Spleen (tissue), 11 donors: ENCODE measurements around the gene LHFPL3. TPM values are rescaled to one million over a fixed set of nuclear protein-coding genes. Genes with fewer than 3 reads are reported as not detected.

Experiments
- DNase-seq: peaks from one replicate; pipeline ENCODE4 v3.0.0-alpha.2; 2020
- H3K27ac ChIP-seq, 8 donors: fragments of 200-600 bp; sonication (generic) in 7 of 8; 1 replicate in 4 of 8; 2 replicates in 4 of 8; pipeline versions ENCODE4 v1.5.0 to v1.8.0; 2016 to 2021; ENCODE audit warnings: inconsistent platforms in 4 of 8, mild to moderate bottlenecking in 4 of 8, moderate library complexity in 1 of 8
- H3K27me3 ChIP-seq, 7 donors: fragments of 200-600 bp; sonication (generic) in 6 of 7; replicated peaks in 1 of 7; 1 replicate in 4 of 7; 2 replicates in 3 of 7; pipeline versions ENCODE4 v1.5.0 to v1.8.0; 2016 to 2021; ENCODE audit warnings: inconsistent platforms in 3 of 7, mild to moderate bottlenecking in 1 of 7
- H3K36me3 ChIP-seq, 6 donors: fragments of 200-600 bp; sonication (generic) in 5 of 6; 1 replicate in 4 of 6; 2 replicates in 2 of 6; pipeline versions ENCODE4 v1.5.0 to v1.8.0; 2016 to 2021; ENCODE audit warnings: inconsistent platforms in 2 of 6
- H3K4me1 ChIP-seq, 6 donors: fragments of 200-600 bp; sonication (generic) in 5 of 6; 1 replicate in 3 of 6; 2 replicates in 3 of 6; pipeline versions ENCODE4 v1.5.0 to v1.8.0; 2016 to 2021; ENCODE audit warnings: inconsistent platforms in 3 of 6
- H3K4me3 ChIP-seq, 8 donors: fragments of 200-600 bp; sonication (generic) in 7 of 8; 1 replicate in 4 of 8; 2 replicates in 4 of 8; pipeline versions ENCODE4 v1.5.0 to v1.8.0; 2016 to 2021; ENCODE audit warnings: inconsistent platforms in 4 of 8, mild to moderate bottlenecking in 4 of 8, moderate library complexity in 2 of 8
- H3K9me3 ChIP-seq, 8 donors: fragments of 200-600 bp; sonication (generic) in 7 of 8; 1 replicate in 4 of 8; 2 replicates in 4 of 8; pipeline versions ENCODE4 v1.5.0 to v1.8.0; 2016 to 2021; ENCODE audit warnings: inconsistent platforms in 4 of 8
- POLR2A ChIP-seq, 3 donors: fragments of 450-650 bp; IDR thresholded peaks; one replicate each; pipeline ENCODE4 v1.5.1; 2017; ENCODE audit warnings: antibody characterized with exemption in 3 of 3, mild to moderate bottlenecking in 1 of 3
- POLR2AphosphoS5 ChIP-seq, 3 donors: sonication (generic); formaldehyde crosslinking; IDR thresholded peaks; one replicate each; pipeline ENCODE4 v1.5.1; 2017; ENCODE audit warnings: antibody characterized with exemption in 3 of 3
- WGBS, 5 donors: extraction: QIAGEN DNeasy Blood & Tissue Kit in 3 of 5; methylation state at CpG; one replicate each; pipeline versions ENCODE4 v1.1.5 to v1.1.7; 2013 to 2018; 5-methylcytosine and 5-hydroxymethylcytosine counted together
- intact Hi-C: fragments of 100-400 bp; cut with DNase I; formaldehyde crosslinking; loops from one replicate; pipeline ENCODE4 v1.15.0; 2023; ENCODE audit warnings: low total_unique reads
- polyA plus RNA-seq, 3 donors: library from polyadenylated mRNA; stranded (reverse); fragments of 200-250 nt; gene quantifications; one replicate each; pipeline ENCODE4 v1.2.1, GENCODE V29; 2013
- total RNA-seq, 7 donors: library from RNA; depleted of rRNA in 3 of 7; stranded (reverse); fragments of >200 nt in 3 of 7; fragmentation: NEBNext Ultra II Directional in 4 of 7; extraction: Animal tissue kit (Norgen Biotek cat#: 25700) in 4 of 7; gene quantifications; one replicate each; pipeline versions ENCODE4 v1.1.0 to v1.2.1, GENCODE V29; 2016 to 2021
- TF ChIP-seq, protein P1 (sequence below), 11 experiments: fragments of 200-600 bp in 7 of 11; fragments of 450-650 bp in 4 of 11; sonication (generic) in 4 of 11; IDR thresholded peaks in 8 of 11; conservative IDR thresholded peaks in 3 of 11; 1 replicate in 7 of 11; 2 replicates in 4 of 11; pipeline versions ENCODE4 v1.4.0 to v1.8.0; 2016 to 2021; ENCODE audit warnings: antibody characterized with exemption in 11 of 11, inconsistent platforms in 4 of 11, mild to moderate bottlenecking in 1 of 11
- donor health status: healthy with polysubstance abuse.
- donor health status: DM: no; HTN: no; CAD: no; lungs with moderate emphysema.
- donor health status: DM: no; HTN: no; CAD: no.
- donor health status: Bipolar disorder and iron deficiency.
- donor health status: healthy.
- donor health status: DM: no; HTN: no; CAD: no.
- donor health status: DM: yes; HTN: yes; CAD: no.

Gene LHFPL3
- total and polyA plus RNA-seq, 10 donors, result 0.07 to 1.0 (median 0.20) TPM; not detected in 3

DNA sequence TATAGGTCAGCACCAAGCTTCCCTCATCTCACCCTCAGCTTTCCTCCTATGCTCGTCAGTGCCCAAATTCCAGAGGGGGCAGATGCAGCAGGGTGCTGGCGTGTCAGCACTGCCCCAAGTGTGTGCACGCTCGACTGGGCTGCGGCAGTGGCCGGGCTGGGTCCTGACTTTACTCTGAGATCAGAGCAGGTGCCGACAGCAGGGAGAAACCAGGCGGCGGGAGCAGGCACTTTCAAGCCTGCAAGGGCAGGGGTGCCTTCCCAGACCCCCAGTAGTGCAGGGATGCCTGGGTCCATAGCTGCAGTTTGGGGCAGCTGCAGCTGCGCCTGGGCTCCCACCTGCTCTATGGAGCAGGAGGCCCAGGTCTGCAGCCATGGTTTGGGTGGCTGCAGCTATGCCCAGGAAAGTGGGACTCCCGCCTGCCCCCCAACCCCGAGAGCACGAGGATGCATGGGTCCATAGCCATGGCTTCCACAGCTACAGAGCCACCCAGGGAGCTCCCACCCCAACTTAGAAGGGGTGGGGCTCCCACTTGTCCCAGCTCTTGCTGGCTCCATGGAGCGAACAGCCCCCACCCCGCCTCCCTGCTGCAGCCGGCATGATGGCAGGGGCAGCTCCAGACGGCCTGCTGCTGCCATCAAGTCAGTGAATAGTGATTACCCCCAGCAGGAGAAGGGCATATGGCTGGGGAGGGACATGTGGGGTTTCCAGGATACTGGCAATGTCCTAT, 486.4 kb downstream of the LHFPL3 start:
- TF ChIP-seq, protein P1, sequence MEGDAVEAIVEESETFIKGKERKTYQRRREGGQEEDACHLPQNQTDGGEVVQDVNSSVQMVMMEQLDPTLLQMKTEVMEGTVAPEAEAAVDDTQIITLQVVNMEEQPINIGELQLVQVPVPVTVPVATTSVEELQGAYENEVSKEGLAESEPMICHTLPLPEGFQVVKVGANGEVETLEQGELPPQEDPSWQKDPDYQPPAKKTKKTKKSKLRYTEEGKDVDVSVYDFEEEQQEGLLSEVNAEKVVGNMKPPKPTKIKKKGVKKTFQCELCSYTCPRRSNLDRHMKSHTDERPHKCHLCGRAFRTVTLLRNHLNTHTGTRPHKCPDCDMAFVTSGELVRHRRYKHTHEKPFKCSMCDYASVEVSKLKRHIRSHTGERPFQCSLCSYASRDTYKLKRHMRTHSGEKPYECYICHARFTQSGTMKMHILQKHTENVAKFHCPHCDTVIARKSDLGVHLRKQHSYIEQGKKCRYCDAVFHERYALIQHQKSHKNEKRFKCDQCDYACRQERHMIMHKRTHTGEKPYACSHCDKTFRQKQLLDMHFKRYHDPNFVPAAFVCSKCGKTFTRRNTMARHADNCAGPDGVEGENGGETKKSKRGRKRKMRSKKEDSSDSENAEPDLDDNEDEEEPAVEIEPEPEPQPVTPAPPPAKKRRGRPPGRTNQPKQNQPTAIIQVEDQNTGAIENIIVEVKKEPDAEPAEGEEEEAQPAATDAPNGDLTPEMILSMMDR (IDR thresholded peaks at IDR 0.05 in 8 of 11, conservative IDR thresholded peaks at IDR 0.05 in 3 of 11), result no peak
- no peak for TF ChIP-seq POLR2AphosphoS5 (IDR thresholded peaks at IDR 0.05)
- no peak for TF ChIP-seq POLR2A (IDR thresholded peaks at IDR 0.05)
- Histone ChIP-seq H3K36me3 (no peaks in the 10 kb centered on the region), H3K4me3 (no peak overlapping the region), H3K27ac (no peak overlapping the region), H3K4me1 (no peaks in the 10 kb centered on the region), H3K9me3 (no peaks in the 10 kb centered on the region), H3K27me3 (peaks cover 0 to 46% (median 0%) of the 10 kb centered on the region in 7 donors)
- WGBS, 5 donors, result 77 to 88% (median 85%) methylated on average over 5 to 17 of the region's 17 CpGs
- no peak for DNase-seq
- intact Hi-C loops, result no loop called here

DNA sequence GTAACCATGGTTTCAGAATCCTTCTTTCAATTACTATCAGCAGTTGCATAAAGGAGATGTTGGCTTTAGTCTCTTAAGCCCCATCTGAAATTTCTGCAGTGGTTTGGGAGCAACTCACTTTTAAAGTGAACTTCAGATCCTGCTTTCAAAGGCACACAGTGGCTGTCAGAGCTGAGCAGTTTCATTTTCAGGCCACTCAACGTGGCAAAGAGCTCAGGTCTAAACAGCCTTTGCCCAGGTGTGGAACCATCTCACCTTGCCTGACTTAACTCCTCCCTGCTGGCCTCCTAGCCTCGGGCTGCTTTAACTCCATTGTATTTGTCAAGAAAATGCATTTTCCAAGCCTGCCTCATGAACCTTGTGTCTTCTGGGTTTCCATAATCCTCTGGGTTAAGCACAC, 488.1 kb downstream of the LHFPL3 start:
- H3K9me3 ChIP-seq, result no peaks in the 10 kb centered on the region
- H3K4me3 ChIP-seq, result no peak overlapping the region
- H3K27ac ChIP-seq, result no peak overlapping the region
- H3K4me1 ChIP-seq, result no peaks in the 10 kb centered on the region
- TF ChIP-seq, protein P1 (IDR thresholded peaks at IDR 0.05 in 8 of 11, conservative IDR thresholded peaks at IDR 0.05 in 3 of 11), result no peak
- TF ChIP-seq POLR2A (IDR thresholded peaks at IDR 0.05), result no peak
- TF ChIP-seq POLR2AphosphoS5 (IDR thresholded peaks at IDR 0.05), result no peak
- no peak for DNase-seq
- H3K36me3 ChIP-seq, result no peaks in the 10 kb centered on the region
- intact Hi-C loops, result no loop called here
- peaks cover 0 to 30% (median 0%) of the 10 kb centered on the region in 7 donors for H3K27me3 ChIP-seq
- 15 to 62% (median 33%) methylated on average over 2 of the region's 2 CpGs for WGBS, 5 donors

GRCh38 chr7:104818961-104819880, 490.8 kb downstream of the LHFPL3 start:
- H3K27me3 ChIP-seq, result peaks cover 0 to 11% (median 0%) of the 10 kb centered on the region in 7 donors
- no peaks in the 10 kb centered on the region for H3K4me1 ChIP-seq
- no peak for DNase-seq
- intact Hi-C loops, result no loop called here
- H3K9me3 ChIP-seq, result no peaks in the 10 kb centered on the region
- no peak overlapping the region for H3K27ac ChIP-seq
- H3K4me3 ChIP-seq, result no peak overlapping the region
- no peak for TF ChIP-seq POLR2A (IDR thresholded peaks at IDR 0.05)
- H3K36me3 ChIP-seq, result no peaks in the 10 kb centered on the region
- WGBS, 5 donors, result 71 to 80% (median 72%) methylated on average over 6 of the region's 6 CpGs

- TF ChIP-seq, protein P1 (IDR thresholded peaks at IDR 0.05 in 8 of 11, conservative IDR thresholded peaks at IDR 0.05 in 3 of 11), result no peak
- no peak for TF ChIP-seq POLR2A (IDR thresholded peaks at IDR 0.05)
- no peak for TF ChIP-seq POLR2AphosphoS5 (IDR thresholded peaks at IDR 0.05)
- Histone ChIP-seq H3K27ac (no peak overlapping the region), H3K4me1 (no peaks in the 10 kb centered on the region), H3K36me3 (no peaks in the 10 kb centered on the region), H3K27me3 (no peaks in the 10 kb centered on the region), H3K9me3 (no peaks in the 10 kb centered on the region), H3K4me3 (no peak overlapping the region)
- intact Hi-C loops, result no loop called here
- 56 to 74% (median 64%) methylated on average over 10 of the region's 10 CpGs for WGBS, 5 donors
- no peak for DNase-seq
Measured at GRCh38 chr7:104820836-104821535, 492.6 kb downstream of the LHFPL3 start.
